H1 (cell line): ENCODE results near the gene LRRFIP1.

Experiments used
- CBX8 ChIP-seq: fragments of 300-800, 300-1000 bp; sonication (generic); IDR thresholded peaks from 2 replicates; pipeline ENCODE4 v1.7.1; 2016; ENCODE audit warnings: low read depth, low read length, borderline replicate concordance
- POLR2AphosphoS5 ChIP-seq: IDR thresholded peaks from 2 replicates; pipeline ENCODE4 v1.6.1; 2011; ENCODE audit warnings: low read depth, low read length
- RAD21 ChIP-seq, 2 experiments: IDR thresholded peaks in 1 of 2; conservative IDR thresholded peaks in 1 of 2; 2 replicates each; pipeline ENCODE4 v1.6.1; 2011; ENCODE audit warnings: low read depth in 2 of 2, low read length in 2 of 2, improper control_type of control experiment in 1 of 2, inconsistent platforms in 1 of 2, mild to moderate bottlenecking in 1 of 2, moderate library complexity in 1 of 2
- TF ChIP-seq, protein P1 (sequence below), 3 experiments: IDR thresholded peaks; 1 replicate in 2 of 3; 2 replicates in 1 of 3; pipeline versions ENCODE4 v1.5.1 to v1.6.1; 2011; ENCODE audit warnings: low read length in 3 of 3, mild to moderate bottlenecking in 3 of 3, inconsistent platforms in 2 of 3, low read depth in 1 of 3, moderate library complexity in 1 of 3; ENCODE audit not compliant: insufficient read depth in 1 of 3; ENCODE audit errors: control extremely low read depth in 1 of 3

DNA sequence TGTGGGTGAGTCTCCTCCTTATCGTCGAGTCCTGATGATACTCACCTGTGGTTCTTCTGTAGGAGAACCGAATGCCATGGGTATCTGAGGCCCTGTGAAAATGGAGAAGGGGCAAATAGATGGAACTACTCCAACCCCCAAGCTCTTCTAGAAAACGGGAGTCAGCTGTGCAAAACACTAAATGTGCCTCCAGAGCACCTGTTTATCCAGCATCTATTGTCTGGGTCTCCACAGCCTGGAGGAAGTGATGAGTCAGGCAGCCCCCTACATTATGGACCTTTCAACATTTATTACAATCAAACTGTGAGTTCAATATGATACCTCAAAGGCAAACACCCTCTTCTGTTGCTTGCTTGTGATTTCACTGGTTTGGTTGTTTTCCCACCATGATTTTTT lies 9.8 kb upstream of the LRRFIP1 start:
- TF ChIP-seq POLR2AphosphoS5 (no peak), RAD21 (IDR thresholded peaks at IDR 0.05 in 1 of 2, conservative IDR thresholded peaks at IDR 0.05 in 1 of 2; ENCODE audit: low read depth in 2 of 2, low read length in 2 of 2) (no peak), CBX8 (no peak)
- TF ChIP-seq, protein P1, sequence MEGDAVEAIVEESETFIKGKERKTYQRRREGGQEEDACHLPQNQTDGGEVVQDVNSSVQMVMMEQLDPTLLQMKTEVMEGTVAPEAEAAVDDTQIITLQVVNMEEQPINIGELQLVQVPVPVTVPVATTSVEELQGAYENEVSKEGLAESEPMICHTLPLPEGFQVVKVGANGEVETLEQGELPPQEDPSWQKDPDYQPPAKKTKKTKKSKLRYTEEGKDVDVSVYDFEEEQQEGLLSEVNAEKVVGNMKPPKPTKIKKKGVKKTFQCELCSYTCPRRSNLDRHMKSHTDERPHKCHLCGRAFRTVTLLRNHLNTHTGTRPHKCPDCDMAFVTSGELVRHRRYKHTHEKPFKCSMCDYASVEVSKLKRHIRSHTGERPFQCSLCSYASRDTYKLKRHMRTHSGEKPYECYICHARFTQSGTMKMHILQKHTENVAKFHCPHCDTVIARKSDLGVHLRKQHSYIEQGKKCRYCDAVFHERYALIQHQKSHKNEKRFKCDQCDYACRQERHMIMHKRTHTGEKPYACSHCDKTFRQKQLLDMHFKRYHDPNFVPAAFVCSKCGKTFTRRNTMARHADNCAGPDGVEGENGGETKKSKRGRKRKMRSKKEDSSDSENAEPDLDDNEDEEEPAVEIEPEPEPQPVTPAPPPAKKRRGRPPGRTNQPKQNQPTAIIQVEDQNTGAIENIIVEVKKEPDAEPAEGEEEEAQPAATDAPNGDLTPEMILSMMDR (IDR thresholded peaks at IDR 0.05; ENCODE audit: control extremely low read depth in 1 of 3, insufficient read depth in 1 of 3, low read depth in 1 of 3, low read length in 3 of 3): no peak
